GM19468 (cell line): Measurements from ENCODE around the gene RBM20.
"Not testable (repeated sequence)": the region's sequence is repeated elsewhere in the genome, so short reads cannot be mapped to it uniquely, and the experiment has no call there.

ENCODE experiments used
- ATAC-seq: cut with Tn5 transposase; IDR thresholded peaks from one replicate; pipeline ENCODE4 v1.9.1; 2021; ENCODE audit warnings: mild to moderate bottlenecking, moderate library complexity, moderate number of reproducible peaks; ENCODE audit not compliant: unreplicated experiment; ENCODE audit errors: extremely low read depth

The RBM20 gene

GRCh38 chr10:110756876-110757275 lies 112.7 kb downstream of the RBM20 start:
- no peak for ATAC-seq

- ATAC-seq, result no peak
Observed at GRCh38 chr10:110757586-110757985, 113.5 kb downstream of the RBM20 start.

- no peak for ATAC-seq
Observed at GRCh38 chr10:110758128-110758765, 114.1 kb downstream of the RBM20 start.

- ATAC-seq, result no peak
Observed at GRCh38 chr10:110758898-110759297, 114.8 kb downstream of the RBM20 start.

GRCh38 chr10:110759523-110759922 lies 115.4 kb downstream of the RBM20 start:
- ATAC-seq, result no peak

GRCh38 chr10:110762109-110762848 lies 118.1 kb downstream of the RBM20 start:
- ATAC-seq, result no peak

- ATAC-seq, result no peak
Observed at GRCh38 chr10:110762849-110763211, 118.7 kb downstream of the RBM20 start.

GRCh38 chr10:110764378-110764777 lies 120.2 kb downstream of the RBM20 start:
- ATAC-seq, result no peak

GRCh38 chr10:110764793-110765512 lies 120.8 kb downstream of the RBM20 start:
- no peak for ATAC-seq

GRCh38 chr10:110765513-110766319 lies 121.6 kb downstream of the RBM20 start:
- no peak for ATAC-seq

- ATAC-seq, result not testable (repeated sequence)
Observed at GRCh38 chr10:110767601-110768000, 123.5 kb downstream of the RBM20 start.

- ATAC-seq, result no peak
Observed at GRCh38 chr10:110770243-110770642, 126.1 kb downstream of the RBM20 start.

GRCh38 chr10:110771486-110771885 lies 127.3 kb downstream of the RBM20 start:
- no peak for ATAC-seq

- ATAC-seq, result no peak
Observed at GRCh38 chr10:110771991-110772390, 127.9 kb downstream of the RBM20 start.

- no peak for ATAC-seq
Observed at GRCh38 chr10:110772454-110773025, 128.4 kb downstream of the RBM20 start.

GRCh38 chr10:110773693-110774068 lies 129.5 kb downstream of the RBM20 start:
- no peak for ATAC-seq

- ATAC-seq, result peak; percentile 94
Observed at GRCh38 chr10:110774069-110775019, 130.2 kb downstream of the RBM20 start.

GRCh38 chr10:110775020-110775375 lies 130.9 kb downstream of the RBM20 start:
- ATAC-seq, result no peak

- ATAC-seq, result no peak
Observed at GRCh38 chr10:110775406-110775805, 131.3 kb downstream of the RBM20 start.
